ENCODE data around the gene STPG1. TPM values are rescaled to one million over a fixed set of nuclear protein-coding genes. Genes with fewer than 3 reads are reported as not detected.

Gene STPG1
- total and polyA plus RNA-seq, 4 donors: 2.1 to 5.7 (median 3.7) TPM

- intact Hi-C loops (cut with DNase I): no loop called here
- no peaks in the 10 kb centered on the region for H3K9me3 ChIP-seq (ENCODE audit: control insufficient read depth, low read length)
- H3K27ac ChIP-seq (ENCODE audit: low read depth in 1 of 2, low read length in 2 of 2): no peak overlapping the region
- DNase-seq (no peak), ATAC-seq (ENCODE audit: low FRiP score) (no peak)
- no peak overlapping the region for H3K4me3 ChIP-seq (ENCODE audit: low read length in 2 of 2)
- no peaks in the 10 kb centered on the region for H3K27me3 ChIP-seq (ENCODE audit: control insufficient read depth in 1 of 2, insufficient read depth in 2 of 2, low read length in 1 of 2)
- 72 to 75% methylated on average over 19 of the region's 19 CpGs for whole genome bisulfite sequencing, 2 donors
- H3K36me3 ChIP-seq (ENCODE audit: control insufficient read depth in 1 of 2, insufficient read depth in 2 of 2, low read length in 1 of 2): no peaks in the 10 kb centered on the region
- H3K4me1 ChIP-seq (ENCODE audit: control insufficient read depth in 1 of 2, insufficient read depth in 2 of 2, low read length in 2 of 2): no peaks in the 10 kb centered on the region
Observed at GRCh38 chr1:24347159-24347934, 66.2 kb downstream of the STPG1 start.

GRCh38 chr1:24345334-24345733 is 68.2 kb downstream of the STPG1 start:
- Histone ChIP-seq H3K4me1 (ENCODE audit: control insufficient read depth in 1 of 2, insufficient read depth in 2 of 2, low read length in 2 of 2) (no peaks in the 10 kb centered on the region), H3K4me3 (ENCODE audit: low read length in 2 of 2) (no peak overlapping the region), H3K27me3 (ENCODE audit: control insufficient read depth in 1 of 2, insufficient read depth in 2 of 2, low read length in 1 of 2) (no peaks in the 10 kb centered on the region), H3K36me3 (ENCODE audit: control insufficient read depth in 1 of 2, insufficient read depth in 2 of 2, low read length in 1 of 2) (no peaks in the 10 kb centered on the region), H3K9me3 (ENCODE audit: control insufficient read depth, low read length) (no peaks in the 10 kb centered on the region), H3K27ac (ENCODE audit: low read depth in 1 of 2, low read length in 2 of 2) (no peak overlapping the region)
- WGBS, 2 donors: 69 to 72% methylated on average over 5 of the region's 5 CpGs
- intact Hi-C loops (cut with DNase I): no loop called here
- DNase-seq: no peak
- no peak for ATAC-seq (ENCODE audit: low FRiP score)

- 86 to 91% methylated on average over 8 of the region's 8 CpGs for WGBS, 2 donors
- Histone ChIP-seq H3K27ac (ENCODE audit: low read depth in 1 of 2, low read length in 2 of 2) (no peak overlapping the region), H3K4me1 (ENCODE audit: control insufficient read depth in 1 of 2, insufficient read depth in 2 of 2, low read length in 2 of 2) (no peaks in the 10 kb centered on the region), H3K27me3 (ENCODE audit: control insufficient read depth in 1 of 2, insufficient read depth in 2 of 2, low read length in 1 of 2) (no peaks in the 10 kb centered on the region), H3K9me3 (ENCODE audit: control insufficient read depth, low read length) (no peaks in the 10 kb centered on the region), H3K36me3 (ENCODE audit: control insufficient read depth in 1 of 2, insufficient read depth in 2 of 2, low read length in 1 of 2) (no peaks in the 10 kb centered on the region), H3K4me3 (ENCODE audit: low read length in 2 of 2) (no peak overlapping the region)
- no peak for DNase-seq
- ATAC-seq (ENCODE audit: low FRiP score): no peak
- intact Hi-C loops (cut with DNase I): no loop called here
Observed at GRCh38 chr1:24344090-24344742, 69.4 kb downstream of the STPG1 start.

GRCh38 chr1:24343412-24344089 is 70.0 kb downstream of the STPG1 start:
- intact Hi-C loops (cut with DNase I): no loop called here

GRCh38 chr1:24341260-24341659 is 72.3 kb downstream of the STPG1 start:
- no peaks in the 10 kb centered on the region for H3K36me3 ChIP-seq (ENCODE audit: control insufficient read depth in 1 of 2, insufficient read depth in 2 of 2, low read length in 1 of 2)
- WGBS, 2 donors: 65% methylated on average over 8 of the region's 8 CpGs
- DNase-seq: no peak
- no peaks in the 10 kb centered on the region for H3K9me3 ChIP-seq (ENCODE audit: control insufficient read depth, low read length)
- H3K27ac ChIP-seq (ENCODE audit: low read depth in 1 of 2, low read length in 2 of 2): no peak overlapping the region
- no peak overlapping the region for H3K4me3 ChIP-seq (ENCODE audit: low read length in 2 of 2)
- no peaks in the 10 kb centered on the region for H3K27me3 ChIP-seq (ENCODE audit: control insufficient read depth in 1 of 2, insufficient read depth in 2 of 2, low read length in 1 of 2)
- intact Hi-C loops (cut with DNase I): no loop called here
- no peaks in the 10 kb centered on the region for H3K4me1 ChIP-seq (ENCODE audit: control insufficient read depth in 1 of 2, insufficient read depth in 2 of 2, low read length in 2 of 2)
- ATAC-seq (ENCODE audit: low FRiP score): no peak

More at GRCh38 chr1:24343412-24344089, 70.0 kb downstream of the STPG1 start:
- 85 to 92% methylated on average over 13 of the region's 13 CpGs for WGBS, 2 donors
- H3K36me3 ChIP-seq (ENCODE audit: control insufficient read depth in 1 of 2, insufficient read depth in 2 of 2, low read length in 1 of 2): no peaks in the 10 kb centered on the region
- ATAC-seq (ENCODE audit: low FRiP score) (no peak), DNase-seq (no peak)
- H3K27ac ChIP-seq (ENCODE audit: low read depth in 1 of 2, low read length in 2 of 2): no peak overlapping the region
- H3K4me3 ChIP-seq (ENCODE audit: low read length in 2 of 2): no peak overlapping the region
- H3K27me3 ChIP-seq (ENCODE audit: control insufficient read depth in 1 of 2, insufficient read depth in 2 of 2, low read length in 1 of 2): no peaks in the 10 kb centered on the region
- no peaks in the 10 kb centered on the region for H3K4me1 ChIP-seq (ENCODE audit: control insufficient read depth in 1 of 2, insufficient read depth in 2 of 2, low read length in 2 of 2)
- H3K9me3 ChIP-seq (ENCODE audit: control insufficient read depth, low read length): no peaks in the 10 kb centered on the region

- no peak for ATAC-seq (ENCODE audit: low FRiP score)
- no peak overlapping the region for H3K27ac ChIP-seq (ENCODE audit: low read depth in 1 of 2, low read length in 2 of 2)
- 63 to 72% methylated on average over 8 of the region's 8 CpGs for WGBS, 2 donors
- no peaks in the 10 kb centered on the region for H3K36me3 ChIP-seq (ENCODE audit: control insufficient read depth in 1 of 2, insufficient read depth in 2 of 2, low read length in 1 of 2)
- intact Hi-C loops (cut with DNase I): no loop called here
- DNase-seq: no peak
- H3K9me3 ChIP-seq (ENCODE audit: control insufficient read depth, low read length): no peaks in the 10 kb centered on the region
- no peaks in the 10 kb centered on the region for H3K27me3 ChIP-seq (ENCODE audit: control insufficient read depth in 1 of 2, insufficient read depth in 2 of 2, low read length in 1 of 2)
- no peaks in the 10 kb centered on the region for H3K4me1 ChIP-seq (ENCODE audit: control insufficient read depth in 1 of 2, insufficient read depth in 2 of 2, low read length in 2 of 2)
- no peak overlapping the region for H3K4me3 ChIP-seq (ENCODE audit: low read length in 2 of 2)
Observed at GRCh38 chr1:24340770-24341169, 72.8 kb downstream of the STPG1 start.

- Histone ChIP-seq H3K27me3 (ENCODE audit: control insufficient read depth in 1 of 2, insufficient read depth in 2 of 2, low read length in 1 of 2) (no peaks in the 10 kb centered on the region), H3K4me1 (ENCODE audit: control insufficient read depth in 1 of 2, insufficient read depth in 2 of 2, low read length in 2 of 2) (no peaks in the 10 kb centered on the region), H3K9me3 (ENCODE audit: control insufficient read depth, low read length) (no peaks in the 10 kb centered on the region), H3K36me3 (ENCODE audit: control insufficient read depth in 1 of 2, insufficient read depth in 2 of 2, low read length in 1 of 2) (no peaks in the 10 kb centered on the region), H3K4me3 (ENCODE audit: low read length in 2 of 2) (no peak overlapping the region), H3K27ac (ENCODE audit: low read depth in 1 of 2, low read length in 2 of 2) (no peak overlapping the region)
- ATAC-seq (ENCODE audit: low FRiP score) (no peak), DNase-seq (no peak)
- 93 to 94% methylated on average over 8 of the region's 8 CpGs for WGBS, 2 donors
- intact Hi-C loops (cut with DNase I): no loop called here
Observed at GRCh38 chr1:24339996-24340395, 73.6 kb downstream of the STPG1 start.

- Histone ChIP-seq H3K4me1 (ENCODE audit: control insufficient read depth in 1 of 2, insufficient read depth in 2 of 2, low read length in 2 of 2) (no peaks in the 10 kb centered on the region), H3K27me3 (ENCODE audit: control insufficient read depth in 1 of 2, insufficient read depth in 2 of 2, low read length in 1 of 2) (no peaks in the 10 kb centered on the region), H3K27ac (ENCODE audit: low read depth in 1 of 2, low read length in 2 of 2) (no peak overlapping the region), H3K9me3 (ENCODE audit: control insufficient read depth, low read length) (no peaks in the 10 kb centered on the region), H3K36me3 (ENCODE audit: control insufficient read depth in 1 of 2, insufficient read depth in 2 of 2, low read length in 1 of 2) (no peaks in the 10 kb centered on the region), H3K4me3 (ENCODE audit: low read length in 2 of 2) (no peak overlapping the region)
- WGBS, 2 donors: 85 to 88% methylated on average over 5 of the region's 5 CpGs
- intact Hi-C loops (cut with DNase I): no loop called here
- DNase-seq: no peak
- no peak for ATAC-seq (ENCODE audit: low FRiP score)
Observed at GRCh38 chr1:24338447-24338846, 75.1 kb downstream of the STPG1 start.

Data from aorta (tissue), 5 donors.